Measurements from ENCODE around the gene FOCAD.

DNA sequence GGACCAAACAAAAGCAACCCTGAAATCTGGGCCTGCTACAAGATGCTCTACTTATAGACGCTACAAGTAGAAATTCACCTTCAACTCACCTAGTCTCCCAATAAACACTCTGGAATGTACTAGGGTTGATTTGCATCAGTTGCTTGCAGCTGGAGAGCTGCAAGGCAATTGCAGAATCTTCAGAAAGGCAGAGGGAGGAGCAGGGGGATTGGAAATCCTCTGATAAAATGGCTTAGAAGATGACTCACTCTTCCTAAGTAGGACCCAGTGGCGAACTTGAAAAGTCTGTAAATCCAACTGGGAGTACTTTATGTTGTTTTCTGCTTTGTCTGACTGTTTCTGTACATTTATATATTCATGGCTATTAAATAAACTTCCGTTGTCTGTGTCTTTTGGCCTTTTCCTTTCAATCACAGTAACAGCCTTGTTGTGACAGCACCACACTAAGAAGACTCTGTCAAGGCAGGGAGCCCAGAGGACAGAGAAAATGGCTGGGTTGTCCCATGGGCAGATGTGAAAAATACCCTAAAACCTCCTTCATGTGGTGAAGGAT lies 47.1 kb upstream of the FOCAD start:
- TF ChIP-seq, protein P1, sequence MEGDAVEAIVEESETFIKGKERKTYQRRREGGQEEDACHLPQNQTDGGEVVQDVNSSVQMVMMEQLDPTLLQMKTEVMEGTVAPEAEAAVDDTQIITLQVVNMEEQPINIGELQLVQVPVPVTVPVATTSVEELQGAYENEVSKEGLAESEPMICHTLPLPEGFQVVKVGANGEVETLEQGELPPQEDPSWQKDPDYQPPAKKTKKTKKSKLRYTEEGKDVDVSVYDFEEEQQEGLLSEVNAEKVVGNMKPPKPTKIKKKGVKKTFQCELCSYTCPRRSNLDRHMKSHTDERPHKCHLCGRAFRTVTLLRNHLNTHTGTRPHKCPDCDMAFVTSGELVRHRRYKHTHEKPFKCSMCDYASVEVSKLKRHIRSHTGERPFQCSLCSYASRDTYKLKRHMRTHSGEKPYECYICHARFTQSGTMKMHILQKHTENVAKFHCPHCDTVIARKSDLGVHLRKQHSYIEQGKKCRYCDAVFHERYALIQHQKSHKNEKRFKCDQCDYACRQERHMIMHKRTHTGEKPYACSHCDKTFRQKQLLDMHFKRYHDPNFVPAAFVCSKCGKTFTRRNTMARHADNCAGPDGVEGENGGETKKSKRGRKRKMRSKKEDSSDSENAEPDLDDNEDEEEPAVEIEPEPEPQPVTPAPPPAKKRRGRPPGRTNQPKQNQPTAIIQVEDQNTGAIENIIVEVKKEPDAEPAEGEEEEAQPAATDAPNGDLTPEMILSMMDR (IDR thresholded peaks at IDR 0.05; ENCODE audit: control extremely low read depth in 1 of 3, insufficient read depth in 1 of 3, low read depth in 1 of 3, low read length in 3 of 3): no peak
- TF ChIP-seq TAF1 (IDR thresholded peaks at IDR 0.05; ENCODE audit: low read depth, low read length) (no peak), POLR2A (IDR thresholded peaks at IDR 0.05; ENCODE audit: control extremely low read depth in 1 of 2, low read depth in 2 of 2, low read length in 2 of 2) (no peak), POLR2AphosphoS5 (IDR thresholded peaks at IDR 0.05; ENCODE audit: low read depth, low read length) (no peak), MAFK (IDR thresholded peaks at IDR 0.05; ENCODE audit: low read depth, low read length) (no peak), CHD1 (IDR thresholded peaks at IDR 0.05; ENCODE audit: low read depth, low read length) (no peak), RAD21 (IDR thresholded peaks at IDR 0.05 in 1 of 2, conservative IDR thresholded peaks at IDR 0.05 in 1 of 2; ENCODE audit: low read depth in 2 of 2, low read length in 2 of 2) (no peak), CBX5 (IDR thresholded peaks at IDR 0.05; ENCODE audit: low read depth, low read length) (no peak), EP300 (IDR thresholded peaks at IDR 0.05; ENCODE audit: borderline replicate concordance in 1 of 2, low read depth in 2 of 2, low read length in 2 of 2) (no peak), JUND (IDR thresholded peaks at IDR 0.05; ENCODE audit: low read length) (no peak)
- TF ChIP-seq, protein P2, sequence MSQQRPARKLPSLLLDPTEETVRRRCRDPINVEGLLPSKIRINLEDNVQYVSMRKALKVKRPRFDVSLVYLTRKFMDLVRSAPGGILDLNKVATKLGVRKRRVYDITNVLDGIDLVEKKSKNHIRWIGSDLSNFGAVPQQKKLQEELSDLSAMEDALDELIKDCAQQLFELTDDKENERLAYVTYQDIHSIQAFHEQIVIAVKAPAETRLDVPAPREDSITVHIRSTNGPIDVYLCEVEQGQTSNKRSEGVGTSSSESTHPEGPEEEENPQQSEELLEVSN (IDR thresholded peaks at IDR 0.05): no peak
- TF ChIP-seq, protein P3, sequence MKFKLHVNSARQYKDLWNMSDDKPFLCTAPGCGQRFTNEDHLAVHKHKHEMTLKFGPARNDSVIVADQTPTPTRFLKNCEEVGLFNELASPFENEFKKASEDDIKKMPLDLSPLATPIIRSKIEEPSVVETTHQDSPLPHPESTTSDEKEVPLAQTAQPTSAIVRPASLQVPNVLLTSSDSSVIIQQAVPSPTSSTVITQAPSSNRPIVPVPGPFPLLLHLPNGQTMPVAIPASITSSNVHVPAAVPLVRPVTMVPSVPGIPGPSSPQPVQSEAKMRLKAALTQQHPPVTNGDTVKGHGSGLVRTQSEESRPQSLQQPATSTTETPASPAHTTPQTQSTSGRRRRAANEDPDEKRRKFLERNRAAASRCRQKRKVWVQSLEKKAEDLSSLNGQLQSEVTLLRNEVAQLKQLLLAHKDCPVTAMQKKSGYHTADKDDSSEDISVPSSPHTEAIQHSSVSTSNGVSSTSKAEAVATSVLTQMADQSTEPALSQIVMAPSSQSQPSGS (IDR thresholded peaks at IDR 0.05; ENCODE audit: low read length): no peak
- TF ChIP-seq, protein P4, sequence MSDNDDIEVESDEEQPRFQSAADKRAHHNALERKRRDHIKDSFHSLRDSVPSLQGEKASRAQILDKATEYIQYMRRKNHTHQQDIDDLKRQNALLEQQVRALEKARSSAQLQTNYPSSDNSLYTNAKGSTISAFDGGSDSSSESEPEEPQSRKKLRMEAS (IDR thresholded peaks at IDR 0.05): no peak

All from H1 (cell line).